Breast epithelium (tissue), 3 donors: ENCODE results near the gene VAPA.

Source experiments
- CTCF ChIP-seq, 3 donors: fragments of 450-650 bp; IDR thresholded peaks; one replicate each; pipeline ENCODE4 v1.5.1; 2016 to 2017; ENCODE audit warnings: antibody characterized with exemption in 3 of 3, mild to moderate bottlenecking in 3 of 3, moderate library complexity in 3 of 3
- POLR2A ChIP-seq: fragments of 450-650 bp; IDR thresholded peaks from one replicate; pipeline ENCODE4 v1.6.1; 2016; ENCODE audit warnings: antibody characterized with exemption, mild to moderate bottlenecking, moderate library complexity
- POLR2AphosphoS5 ChIP-seq, 3 donors: sonication (generic); formaldehyde crosslinking; IDR thresholded peaks; one replicate each; pipeline ENCODE4 v1.6.1; 2017; ENCODE audit warnings: antibody characterized with exemption in 3 of 3

GRCh38 chr18:9900699-9901098, 13.1 kb upstream of the VAPA start:
- TF ChIP-seq CTCF (IDR thresholded peaks at IDR 0.05), result no peak
- TF ChIP-seq POLR2A, result no peak
- no peak for TF ChIP-seq POLR2AphosphoS5 (IDR thresholded peaks at IDR 0.05)
